ENCODE data around the gene CBLN3. TPM values are rescaled to one million over a fixed set of nuclear protein-coding genes. Genes with fewer than 3 reads are reported as not detected.

Gene CBLN3
- polyA plus RNA-seq, 2 of the 4 experiments (the other 2 are of a cell fraction), result 1.1 to 1.3 TPM

- ATAC-seq, result no peak
- Histone ChIP-seq H3K27ac (no peak overlapping the region), H3K4me3 (no peak overlapping the region), H3K9me3 (no peaks in the 10 kb centered on the region), H3K4me1 (peaks cover 8% of the 10 kb centered on the region), H3K4me2 (no peak overlapping the region)
- CTCF ChIA-PET, result interaction anchor here (0.6 to 18.0 kb wide), 15 partner anchors 10 to 192 kb away, joined by 3 to 1142 read pairs (median 10); partner anchors contain the start of genes ADCY4, CIDEB, DHRS1 and LTB4R
- POLR2A ChIA-PET, result interaction anchor here (1.1 to 3.1 kb wide), 3 partner anchors 16 to 193 kb away, joined by 3 to 19 read pairs (median 4); partner anchors contain the start of gene TINF2
- no peak for DNase-seq (ENCODE audit: low read depth in 1 of 2, low spot score in 1 of 2)
- TF ChIP-seq MAX (IDR thresholded peaks at IDR 0.05) (no peak), BHLHE40 (IDR thresholded peaks at IDR 0.05; ENCODE audit: low read depth, low read length) (no peak), SMC3 (IDR thresholded peaks at IDR 0.05) (no peak), KDM5A (IDR thresholded peaks at IDR 0.05) (no peak), CBX2 (IDR thresholded peaks at IDR 0.05; ENCODE audit: borderline replicate concordance, low read depth) (no peak)
- WGBS (ENCODE audit: missing lambda C conversion rate), result 76% methylated on average over 2 of the region's 2 CpGs
- FAIRE-seq, result no peak
Observed at GRCh38 chr14:24435192-24435810, 5.8 kb upstream of the CBLN3 start.

- 92% methylated on average over 3 of the region's 3 CpGs for WGBS (ENCODE audit: missing lambda C conversion rate)
- Histone ChIP-seq H3K4me1 (peaks cover 8% of the 10 kb centered on the region), H3K4me3 (no peak overlapping the region), H3K4me2 (no peak overlapping the region), H3K9me3 (no peaks in the 10 kb centered on the region), H3K27ac (no peak overlapping the region)
- no peak for DNase-seq (ENCODE audit: low read depth in 1 of 2, low spot score in 1 of 2)
- no peak for TF ChIP-seq CTCF (IDR thresholded peaks at IDR 0.05)
- no peak for TF ChIP-seq USF2 (IDR thresholded peaks at IDR 0.05)
- TF ChIP-seq JUNB (IDR thresholded peaks at IDR 0.05), result no peak
- no peak for TF ChIP-seq E2F6 (IDR thresholded peaks at IDR 0.05; ENCODE audit: borderline replicate concordance, low read depth)
- no peak for TF ChIP-seq SMC3 (IDR thresholded peaks at IDR 0.05)
- no peak for TF ChIP-seq ESRRA (IDR thresholded peaks at IDR 0.05; ENCODE audit: borderline replicate concordance, low read length)
- no peak for TF ChIP-seq POLR2AphosphoS2 (conservative IDR thresholded peaks at IDR 0.05; ENCODE audit: low read length)
- TF ChIP-seq CHD2 (IDR thresholded peaks at IDR 0.05; ENCODE audit: low read length, partially characterized antibody), result no peak
- FAIRE-seq, result no peak
- ChIA-PET POLR2A (interaction anchor here (1.2 kb wide), 1 partner anchor 16 kb away, joined by 3 read pairs; no protein-coding TSS in a partner anchor), CTCF (interaction anchor here (4.1 to 18.0 kb wide), 4 partner anchors 10 to 115 kb away, joined by 20 to 1142 read pairs (median 146); partner anchors contain the start of genes ADCY4, CIDEB, DHRS1 and LTB4R)
- ATAC-seq, result no peak
Observed at GRCh38 chr14:24434676-24435075, 5.2 kb upstream of the CBLN3 start.

- no peak for DNase-seq (ENCODE audit: low read depth in 1 of 2, low spot score in 1 of 2)
- ChIA-PET POLR2A (interaction anchor here (1.2 kb wide), 1 partner anchor 15 kb away, joined by 3 read pairs; no protein-coding TSS in a partner anchor), CTCF (interaction anchor here (4.3 to 18.0 kb wide), 4 partner anchors 9 to 115 kb away, joined by 32 to 1142 read pairs (median 146); partner anchors contain the start of genes ADCY4, CIDEB, DHRS1 and LTB4R)
- Histone ChIP-seq H3K4me3 (no peak overlapping the region), H3K4me2 (no peak overlapping the region), H3K27ac (no peak overlapping the region), H3K9me3 (no peaks in the 10 kb centered on the region), H3K4me1 (peaks cover 13% of the 10 kb centered on the region)
- no peak for TF ChIP-seq KDM1A (IDR thresholded peaks at IDR 0.05; ENCODE audit: low read depth)
- TF ChIP-seq RFX5 (IDR thresholded peaks at IDR 0.05), result no peak
- no peak for TF ChIP-seq BCL3 (IDR thresholded peaks at IDR 0.05)
- TF ChIP-seq CHD4 (IDR thresholded peaks at IDR 0.05; ENCODE audit: borderline replicate concordance), result no peak
- TF ChIP-seq ZSCAN20 (CRISPR knock-in tag; IDR thresholded peaks at IDR 0.05), result no peak
- TF ChIP-seq KDM5A (IDR thresholded peaks at IDR 0.05), result no peak
- no peak for FAIRE-seq
- no peak for ATAC-seq
- 83% methylated on average over 7 of the region's 7 CpGs for WGBS (ENCODE audit: missing lambda C conversion rate)
Observed at GRCh38 chr14:24434036-24434435, 4.6 kb upstream of the CBLN3 start.

Measured in A549 (cell line).